MM.1S (cell line): Measurements from ENCODE around the gene DYNC2H1.

Source experiments
- CTCF ChIP-seq: fragments of 300-600 bp; sonication (generic); IDR thresholded peaks from 2 replicates; pipeline ENCODE4 v1.5.1; 2016; ENCODE audit warnings: antibody characterized with exemption, low read length, mixed read lengths
- EZH2 ChIP-seq: fragments of 300-600 bp; sonication (generic); optimal IDR thresholded peaks from 2 replicates; pipeline ENCODE3; 2017; ENCODE audit warnings: low read depth, mild to moderate bottlenecking, antibody characterized with exemption, low read length, mixed read lengths
- EZH2phosphoT487 ChIP-seq: fragments of 300-600 bp; sonication (generic); IDR thresholded peaks from 2 replicates; pipeline ENCODE4 v1.6.1; 2018; ENCODE audit warnings: antibody characterized with exemption, low read length

GRCh38 chr11:103525069-103525468, 415.8 kb downstream of the DYNC2H1 start:
- no peak for TF ChIP-seq CTCF
- no peak for TF ChIP-seq EZH2
- no peak for TF ChIP-seq EZH2phosphoT487
